HTR-8/SVneo (cell line): ENCODE results near the gene ATP6V0A1.

Experiments used
- DNase-seq: peaks from one replicate; pipeline ENCODE4 v3.0.0; 2011; ENCODE audit warnings: low spot score, mixed read lengths; ENCODE audit not compliant: insufficient read length
- FAIRE-seq: peaks from 2 replicates; lab custom pipeline; 2011; peaks lifted over from hg19 to GRCh38; lab: Jason Lieb, UNC

ATP6V0A1 gene

DNA sequence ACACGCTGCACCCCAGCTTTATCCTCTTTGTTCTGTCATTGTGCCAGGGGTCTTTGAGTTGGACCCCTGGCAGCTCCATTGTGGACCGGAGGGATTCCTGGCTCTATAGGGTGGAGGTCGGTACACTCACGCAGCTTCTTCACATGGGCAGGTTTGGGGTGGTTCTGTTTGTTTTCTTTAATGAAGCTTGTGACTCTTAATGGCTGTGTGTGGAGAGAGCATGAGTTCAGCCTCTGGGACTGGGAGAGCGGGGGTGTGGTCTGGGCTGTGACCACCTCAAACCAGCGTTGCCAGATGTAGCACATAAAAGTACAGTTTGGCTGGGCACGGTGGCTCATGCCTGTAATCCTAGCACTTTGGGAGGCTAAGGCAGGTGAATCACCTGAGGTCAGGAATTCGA, 56.2 kb downstream of the ATP6V0A1 start:
- DNase-seq, result no peak
- FAIRE-seq, result no peak

DNA sequence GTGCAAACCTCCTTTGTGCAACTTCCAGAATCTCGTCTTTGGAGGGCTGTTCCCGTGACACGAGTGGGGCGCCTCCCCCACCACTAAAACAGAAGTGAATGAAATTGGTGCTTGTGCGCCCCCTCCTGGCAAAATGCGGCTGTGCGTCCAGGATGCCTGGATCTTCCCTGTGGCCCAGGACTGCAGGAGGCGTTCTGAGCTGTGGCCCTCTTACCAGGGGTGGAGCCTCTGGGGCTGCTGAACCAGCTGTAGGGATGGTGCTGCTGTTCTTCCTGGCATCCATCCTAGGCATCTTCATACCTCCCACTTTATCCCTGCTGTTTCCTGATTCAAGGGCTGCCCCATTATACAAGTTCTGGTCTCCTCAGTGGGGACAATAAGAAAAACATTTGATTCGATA, 58.8 kb downstream of the ATP6V0A1 start:
- peak; percentile 57 for FAIRE-seq
- DNase-seq, result peak; percentile 97

DNA sequence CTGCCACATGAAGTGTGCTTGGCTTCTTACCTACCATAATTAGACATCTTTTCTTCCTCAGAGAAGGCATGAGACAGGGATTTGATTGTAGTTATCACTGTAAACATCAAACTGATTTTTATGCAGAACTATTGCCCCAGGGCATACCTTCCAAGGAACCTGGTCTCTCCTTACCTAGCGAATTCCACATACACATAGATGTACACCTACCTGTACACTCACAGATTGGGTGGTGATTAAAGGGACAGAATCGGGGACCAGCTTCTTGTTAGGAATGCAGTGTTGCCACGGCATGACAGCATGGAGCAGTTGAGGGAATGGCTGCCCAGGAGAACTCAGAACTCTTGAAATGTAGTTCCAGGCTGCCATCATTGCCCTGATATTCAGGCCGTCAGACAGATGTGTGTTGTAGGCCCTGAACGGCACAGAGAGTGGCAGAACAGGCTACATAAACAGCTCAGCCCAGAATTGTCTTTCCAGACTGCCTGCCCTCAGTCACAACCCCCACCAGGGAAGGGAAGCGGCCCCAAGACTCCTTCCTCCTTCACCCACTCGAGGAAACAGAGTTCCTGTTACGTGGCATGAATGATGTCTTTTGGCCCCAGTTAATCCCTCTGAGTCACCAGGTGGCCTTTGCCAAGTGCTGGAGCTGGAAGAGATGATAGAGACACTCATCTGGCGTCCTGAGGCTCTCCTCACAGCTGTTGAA, 59.5 kb downstream of the ATP6V0A1 start:
- DNase-seq (peak; percentile 88), FAIRE-seq (peak; percentile 79)

DNA sequence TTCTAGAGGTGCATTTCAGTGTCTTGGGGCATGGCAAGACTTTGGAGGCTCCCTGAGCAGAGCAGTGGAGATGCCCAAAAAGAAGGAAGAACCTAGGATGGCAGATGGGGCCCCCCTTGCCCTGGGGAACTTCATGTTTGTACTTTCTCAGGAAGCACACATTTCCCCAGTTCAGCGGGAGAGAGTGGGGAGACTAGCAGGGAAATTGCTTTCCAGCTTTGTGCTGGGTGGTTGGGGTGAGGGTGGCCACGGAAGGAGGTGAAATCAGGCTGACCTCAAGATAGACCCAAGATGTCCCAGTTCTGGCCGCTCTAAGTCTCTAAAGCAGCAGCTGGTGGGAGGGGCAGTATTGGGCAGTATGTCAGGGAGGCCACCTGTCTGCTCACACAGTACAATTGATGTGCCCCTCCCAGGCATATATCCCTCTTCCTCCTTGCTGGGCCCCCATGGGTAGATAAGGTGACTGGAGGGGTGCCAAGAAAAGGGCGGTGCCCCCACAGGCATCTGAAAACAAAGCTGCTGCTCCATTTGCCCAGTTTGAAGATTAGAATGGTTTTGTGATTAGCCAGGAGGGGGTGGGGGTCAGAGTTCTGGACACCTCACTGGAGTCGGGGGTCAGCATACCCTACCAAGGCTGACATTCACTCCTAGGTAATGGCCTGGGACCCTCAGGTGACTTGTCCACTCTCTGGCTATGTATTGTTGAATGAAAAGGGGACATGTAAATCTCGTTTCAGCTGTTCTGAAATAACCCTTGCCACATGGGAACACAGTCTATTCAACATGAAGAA, 60.3 kb downstream of the ATP6V0A1 start:
- FAIRE-seq, result peak; percentile 13

DNA sequence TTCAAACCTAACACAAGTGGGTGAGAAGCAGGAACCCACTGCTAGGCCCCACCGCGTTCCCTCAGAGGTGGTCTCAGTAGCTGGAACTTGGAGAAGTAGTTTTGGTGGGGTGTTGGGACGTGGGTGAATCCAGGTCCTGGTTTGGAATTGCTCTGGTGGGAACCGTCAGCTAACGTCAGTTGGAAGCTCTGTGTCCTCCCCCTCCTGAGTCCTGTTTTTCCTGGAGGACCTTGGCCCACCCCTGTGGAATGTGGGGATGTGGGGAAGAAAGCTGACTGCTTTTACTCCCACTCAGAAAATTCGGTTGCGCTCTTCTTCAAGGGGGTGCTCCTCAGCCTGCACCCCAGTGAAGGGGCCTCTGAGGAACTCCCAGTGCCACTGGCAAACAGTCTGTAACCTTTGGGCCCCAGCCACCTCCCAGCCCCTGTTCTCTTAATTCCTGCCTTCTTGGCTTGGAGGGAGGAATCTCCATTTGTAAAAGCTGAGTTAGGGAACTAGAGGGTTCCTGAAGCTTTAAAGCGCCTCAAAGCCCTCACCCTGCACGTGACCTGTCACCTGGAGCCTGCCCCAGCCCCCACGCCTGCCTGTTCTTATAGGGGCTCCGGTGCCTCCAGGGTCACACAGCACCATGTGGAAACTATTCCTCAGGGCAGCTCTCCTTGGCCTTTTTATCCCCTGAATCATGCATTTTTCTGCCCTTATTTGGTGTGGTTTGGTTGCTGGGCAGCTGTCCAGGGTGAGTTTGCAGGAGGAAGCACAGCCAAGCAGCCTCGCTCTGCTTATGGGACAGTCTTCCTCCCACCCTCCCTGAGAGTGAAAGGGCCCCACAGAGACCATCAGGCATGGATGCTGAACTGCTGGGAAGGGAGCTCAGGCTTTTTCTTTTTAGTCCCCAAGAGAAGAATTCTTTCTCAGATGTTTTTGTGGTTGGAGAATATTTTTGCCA, 61.1 kb downstream of the ATP6V0A1 start:
- DNase-seq, result peak; percentile 95
- peak; percentile 76 for FAIRE-seq

More for the DNA sequence above, 60.3 kb downstream of the ATP6V0A1 start:
- DNase-seq, result peak; percentile 49

DNA sequence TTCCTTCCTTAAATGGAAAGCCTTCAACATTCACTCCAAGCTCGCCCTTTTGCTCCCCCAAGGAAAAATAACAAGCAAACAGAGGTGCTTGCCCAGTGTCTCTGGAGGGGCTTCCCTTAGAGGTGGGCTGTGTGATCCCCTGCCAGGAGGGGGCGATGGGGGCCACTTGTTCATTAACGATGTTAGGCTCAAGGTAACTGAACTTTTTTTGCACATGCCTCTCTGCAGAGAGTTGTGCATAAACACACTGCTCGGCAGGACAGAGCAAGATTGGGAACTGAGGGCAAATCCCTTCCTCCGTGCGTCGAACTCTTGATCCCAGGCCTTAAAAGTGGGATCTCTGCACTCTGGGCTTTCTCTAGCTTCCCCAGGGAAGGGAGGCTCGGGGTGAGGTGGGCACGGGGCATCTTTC, 61.9 kb downstream of the ATP6V0A1 start:
- no peak for FAIRE-seq
- DNase-seq, result no peak

DNA sequence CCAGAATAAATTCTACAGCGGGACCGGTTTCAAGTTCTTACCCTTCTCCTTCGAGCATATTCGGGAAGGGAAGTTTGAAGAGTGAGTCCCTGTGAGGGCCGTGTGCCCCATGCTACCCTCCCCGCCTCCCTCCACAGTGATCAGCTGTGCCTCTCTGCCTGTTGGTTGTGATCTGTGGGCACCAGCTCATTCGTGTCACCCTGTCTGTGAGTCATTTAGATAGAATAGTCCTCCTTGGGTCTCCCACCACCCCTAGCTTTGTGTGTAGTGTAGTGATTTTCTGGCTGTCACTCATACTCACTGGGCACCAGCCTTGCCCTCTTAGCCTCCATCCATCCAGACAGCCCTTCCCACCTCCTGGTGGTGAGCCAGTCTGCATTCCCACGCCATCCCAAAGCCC, 62.4 kb downstream of the ATP6V0A1 start:
- FAIRE-seq, result peak; percentile 58
- DNase-seq, result no peak

DNA sequence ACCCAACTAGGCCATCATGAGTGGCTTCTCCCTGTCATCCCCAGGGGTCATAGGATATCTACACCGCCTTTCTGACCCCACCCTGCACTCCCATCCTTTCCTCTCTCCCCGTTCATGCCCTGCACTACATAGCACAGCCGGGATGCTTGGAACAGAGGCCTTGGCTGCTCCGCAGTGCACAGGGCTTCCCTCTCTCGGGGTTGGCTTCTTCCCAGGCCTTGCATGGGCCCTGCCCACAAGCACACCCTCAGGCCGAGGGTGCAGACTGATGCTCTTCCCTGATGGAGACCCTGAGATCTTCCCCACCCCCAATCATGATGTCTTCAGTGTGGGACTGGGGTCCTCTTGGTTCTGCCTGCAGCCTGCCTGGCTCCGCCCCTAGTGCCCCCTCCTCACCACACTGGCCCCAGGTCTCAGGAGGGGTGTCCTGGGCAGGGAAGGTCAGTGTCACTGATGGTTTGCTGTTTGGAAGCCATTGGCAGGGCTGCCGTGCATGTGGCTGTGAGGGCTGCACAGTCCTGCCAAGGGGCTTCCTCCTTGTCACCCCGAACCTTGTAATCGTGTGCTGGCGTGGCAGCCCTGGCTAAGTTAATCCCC, 63.1 kb downstream of the ATP6V0A1 start:
- FAIRE-seq, result no peak
- DNase-seq, result no peak

DNA sequence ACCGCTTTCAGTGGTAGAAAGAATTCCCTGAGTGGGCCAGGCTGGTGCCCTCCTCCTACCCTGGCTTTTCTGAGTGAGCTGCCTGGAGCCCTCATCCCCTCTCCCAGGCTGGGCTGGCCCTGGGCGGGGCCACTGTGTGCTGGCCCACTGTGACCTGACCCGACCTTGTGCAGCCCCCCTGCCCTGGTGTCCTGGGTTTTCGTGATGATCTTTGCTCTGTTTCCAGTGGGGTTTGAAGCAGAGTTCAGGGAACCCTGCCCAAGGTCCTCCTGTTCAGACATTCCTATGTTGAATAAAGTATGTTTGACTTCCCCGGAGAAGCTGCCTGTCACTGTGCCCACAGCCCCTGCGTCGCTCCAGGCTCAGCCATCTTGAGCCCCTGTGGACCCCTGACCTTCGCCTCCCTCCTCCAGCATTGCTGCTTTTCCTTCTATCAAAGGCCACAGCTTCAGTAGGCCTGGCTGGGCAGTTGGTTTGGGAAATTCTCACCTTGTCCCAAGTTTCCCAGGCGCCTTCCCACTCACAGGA, 63.6 kb downstream of the ATP6V0A1 start:
- no peak for FAIRE-seq

DNA sequence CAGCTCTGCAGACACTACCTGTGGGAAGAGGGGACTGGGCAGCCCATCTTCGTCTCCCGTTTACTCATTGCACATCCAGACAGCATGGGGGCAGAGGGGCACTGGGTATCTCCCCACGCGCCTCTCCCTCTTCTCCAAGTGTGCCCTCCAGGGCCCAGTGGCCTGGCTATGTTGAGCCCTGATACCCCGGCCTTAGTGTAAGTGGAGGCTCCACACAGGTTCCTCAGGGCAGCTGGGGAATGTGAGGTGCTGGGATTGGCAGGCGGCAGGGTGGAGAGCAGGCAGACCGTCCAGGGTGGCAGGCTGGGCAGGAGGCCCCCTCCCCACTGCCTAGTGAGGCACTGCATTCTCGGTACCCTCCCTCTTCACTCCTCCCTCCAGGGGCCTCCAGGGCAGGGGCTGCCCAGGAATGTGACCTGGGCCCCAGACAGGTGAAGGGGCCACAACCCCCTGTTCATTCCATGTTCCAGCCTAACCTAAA, 64.2 kb downstream of the ATP6V0A1 start:
- DNase-seq (no peak), FAIRE-seq (no peak)

More for the DNA sequence above, 63.6 kb downstream of the ATP6V0A1 start:
- no peak for DNase-seq

DNA sequence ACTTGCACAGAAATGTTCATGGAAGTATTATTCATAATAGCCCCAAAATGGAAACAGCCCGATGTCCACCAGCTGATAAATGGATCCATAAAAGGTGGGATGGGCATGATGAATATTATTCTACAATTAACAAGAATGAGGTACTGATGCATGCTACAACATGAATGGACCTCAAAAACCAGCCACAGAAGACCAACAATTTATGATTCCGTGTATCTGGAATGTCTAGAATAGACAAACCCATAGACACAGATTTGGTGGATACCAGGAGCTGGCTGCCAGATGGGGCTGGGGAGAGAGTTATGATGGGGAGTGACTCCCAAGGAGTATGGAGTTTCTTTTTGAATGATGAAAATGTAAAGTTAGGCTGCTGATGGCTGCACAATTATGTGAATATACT, 66.5 kb downstream of the ATP6V0A1 start:
- FAIRE-seq (no peak), DNase-seq (no peak)

DNA sequence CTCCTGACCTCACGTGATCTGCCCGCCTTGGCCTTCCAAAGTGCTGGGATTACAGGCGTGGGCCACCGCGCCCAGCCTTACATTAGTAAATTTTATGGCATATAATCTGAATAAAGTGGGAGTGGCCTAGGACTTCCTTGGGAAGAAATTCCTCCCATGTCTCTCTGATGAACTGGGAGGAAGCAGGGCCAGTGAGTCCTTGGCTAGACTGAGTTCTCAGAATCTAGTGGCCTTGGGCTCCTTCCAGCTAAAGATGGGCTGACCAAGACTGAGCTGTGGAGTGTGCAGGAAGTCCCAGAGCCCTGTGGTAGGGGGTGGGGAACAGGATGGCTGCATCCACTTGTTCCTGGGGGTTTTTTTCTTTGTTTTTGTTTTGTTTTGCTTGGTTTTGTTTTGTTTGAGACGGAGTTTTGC, 67.4 kb downstream of the ATP6V0A1 start:
- FAIRE-seq, result no peak
- no peak for DNase-seq

DNA sequence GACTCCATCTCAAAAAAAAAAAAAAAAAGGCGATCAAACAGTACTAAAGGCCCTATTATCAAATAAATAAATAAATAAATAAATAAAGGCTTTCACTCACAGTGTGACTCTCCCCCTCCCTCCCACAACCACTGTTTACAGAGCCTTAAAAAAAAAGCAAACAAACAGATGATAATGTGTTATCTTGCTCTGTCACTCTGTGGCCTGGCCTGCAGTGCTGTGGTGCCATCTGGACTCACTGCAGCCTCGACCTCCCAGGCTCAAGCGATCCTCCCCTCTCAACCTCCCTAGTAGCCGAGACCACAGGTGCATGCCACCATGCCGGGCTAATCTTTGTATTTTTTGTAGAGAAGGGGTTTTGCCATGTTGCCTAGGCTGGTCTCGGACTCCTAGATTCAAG, 69.3 kb downstream of the ATP6V0A1 start:
- no peak for DNase-seq
- FAIRE-seq, result no peak

DNA sequence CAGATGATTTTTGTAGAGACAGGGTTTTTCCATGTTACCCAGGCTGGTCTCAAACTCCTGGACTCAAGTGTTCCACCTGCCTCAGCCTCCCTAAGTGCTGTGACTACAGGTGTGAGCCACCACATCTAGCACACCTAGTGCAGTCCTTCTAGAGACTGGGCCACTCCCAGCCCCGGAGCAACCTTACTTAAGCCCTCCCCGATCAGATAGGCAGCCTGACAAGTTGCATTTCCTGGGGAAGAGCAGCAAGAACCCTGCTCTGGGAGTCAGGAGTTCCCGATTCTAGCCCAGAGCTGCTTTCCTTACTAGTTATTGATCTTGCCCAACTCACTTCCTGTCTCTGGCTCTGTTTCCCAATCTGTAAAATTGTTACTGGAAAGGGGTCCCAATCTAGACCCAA, 70.4 kb downstream of the ATP6V0A1 start:
- DNase-seq (no peak), FAIRE-seq (no peak)

DNA sequence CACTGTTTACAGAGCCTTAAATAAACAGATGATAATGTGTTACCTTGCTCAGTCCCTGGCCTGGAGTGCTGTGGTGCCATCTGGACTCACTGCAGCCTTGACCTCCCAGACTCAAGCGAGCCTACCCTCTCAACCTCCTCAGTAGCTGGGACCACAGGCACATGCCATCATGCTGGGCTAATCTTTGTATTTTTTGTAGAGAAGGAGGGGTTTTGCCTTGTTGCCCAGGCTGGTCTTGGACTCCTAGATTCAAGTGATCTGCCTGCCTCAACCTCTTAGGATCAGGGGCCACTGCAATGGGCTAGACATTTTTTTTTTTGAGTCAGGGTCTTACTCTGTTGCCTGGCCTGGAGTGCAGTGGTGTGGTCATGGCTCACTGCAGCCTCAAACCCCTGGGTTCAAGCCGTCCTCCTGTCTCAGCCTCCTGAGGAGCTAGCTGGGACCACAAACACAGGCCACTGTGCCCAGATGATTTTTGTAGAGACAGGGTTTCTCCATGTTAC, 72.3 kb downstream of the ATP6V0A1 start:
- FAIRE-seq (no peak), DNase-seq (no peak)

DNA sequence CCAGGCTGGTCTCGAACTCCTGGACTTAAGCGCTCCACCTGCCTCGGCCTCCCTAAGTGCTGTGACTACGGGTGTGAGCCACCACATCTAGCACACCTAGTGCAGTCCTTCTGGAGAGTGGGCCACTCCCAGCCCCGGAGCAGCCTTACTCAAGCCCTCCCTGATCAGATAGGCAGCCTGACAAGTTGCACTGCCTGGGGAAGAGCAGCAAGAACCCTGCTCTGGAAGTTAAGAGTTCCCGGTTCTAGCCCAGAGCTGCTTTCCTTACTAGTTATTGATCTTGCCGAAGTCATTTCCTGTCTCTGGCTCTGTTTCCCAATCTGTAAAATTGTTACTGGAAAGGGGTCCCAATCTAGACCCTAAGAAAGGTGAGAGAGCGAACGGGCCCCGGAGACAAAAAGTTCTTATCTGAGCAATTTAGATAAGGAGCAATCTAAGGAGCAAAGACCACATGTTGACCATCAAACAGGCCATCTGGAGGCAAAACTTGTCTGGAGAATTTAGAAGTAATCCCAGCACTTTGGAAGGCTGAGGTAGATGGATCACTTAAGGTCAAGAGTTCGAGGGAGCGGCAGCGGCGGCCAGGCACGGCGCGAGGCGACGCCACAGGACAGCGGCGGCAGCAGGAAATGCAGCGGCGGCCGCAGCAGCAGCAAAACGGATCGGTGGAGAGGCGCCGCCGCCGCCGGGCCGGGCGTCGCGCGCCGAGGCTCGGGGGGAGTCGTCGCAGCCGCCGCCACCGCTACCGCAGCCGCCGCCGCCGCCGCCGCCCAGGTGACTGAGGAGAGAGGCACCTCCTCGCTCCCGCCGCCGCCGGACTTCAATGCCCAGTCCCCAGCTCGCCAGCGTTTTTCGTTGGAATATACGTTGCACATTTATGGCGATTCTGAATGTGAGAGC, 73.0 kb downstream of the ATP6V0A1 start:
- DNase-seq, result no peak
- no peak for FAIRE-seq

DNA sequence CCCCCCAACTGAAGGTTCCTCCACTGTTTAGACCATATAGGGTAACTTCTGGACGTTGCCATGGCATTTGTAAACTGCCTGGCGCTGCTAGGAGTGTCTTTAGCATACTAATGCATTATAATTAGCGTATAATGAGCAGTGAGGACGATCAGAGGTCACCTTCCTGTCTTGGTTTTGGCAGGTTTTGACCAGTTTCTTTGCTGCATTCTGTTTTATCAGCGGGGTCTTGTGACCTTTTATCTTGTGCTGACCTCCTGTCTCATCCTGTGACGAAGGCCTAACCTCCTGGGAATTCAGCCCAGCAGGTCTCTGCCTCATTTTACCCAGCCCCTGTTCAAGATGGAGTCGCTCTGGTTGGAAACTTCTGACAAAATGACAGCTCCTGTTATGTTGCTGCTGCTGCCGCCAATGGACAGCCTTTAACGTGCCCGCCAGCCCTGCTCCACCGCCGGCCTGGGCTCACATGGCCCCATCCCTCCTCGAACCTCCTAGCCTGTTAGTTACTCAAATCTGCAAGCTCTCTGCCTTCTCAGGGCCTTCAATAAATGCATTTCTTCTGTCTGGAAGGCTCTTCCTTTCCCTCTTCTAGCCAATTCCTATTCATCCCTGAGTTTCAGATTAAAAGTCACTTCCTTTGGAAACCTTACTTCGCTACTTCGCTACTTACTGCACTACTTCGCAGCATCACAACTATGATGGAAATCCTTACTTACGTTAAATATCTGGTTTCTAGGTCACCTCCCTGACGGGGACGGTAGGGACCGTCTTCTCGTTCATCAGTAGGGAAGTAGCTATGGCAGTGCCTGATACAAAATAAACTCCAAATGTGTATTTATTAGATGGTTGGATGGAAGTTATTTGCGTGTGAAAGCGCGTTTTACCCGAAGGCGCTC, 76.7 kb downstream of the ATP6V0A1 start:
- no peak for FAIRE-seq
- DNase-seq, result no peak

DNA sequence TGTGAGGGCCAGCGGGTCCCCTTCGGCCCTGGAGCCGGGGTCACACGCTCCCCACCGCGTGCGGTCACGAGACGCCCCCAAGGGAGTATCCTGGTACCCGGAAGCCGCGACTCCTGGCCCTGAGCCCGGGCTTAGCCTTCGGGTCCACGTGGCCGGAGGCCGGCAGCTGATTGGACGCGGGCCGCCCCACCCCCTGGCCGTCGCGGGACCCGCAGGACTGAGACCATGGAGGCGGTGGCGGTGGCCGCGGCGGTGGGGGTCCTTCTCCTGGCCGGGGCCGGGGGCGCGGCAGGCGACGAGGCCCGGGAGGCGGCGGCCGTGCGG, 77.3 kb downstream of the ATP6V0A1 start, which contains the start of gene NAGLU:
Gene NAGLU (plus strand): TSS at position 194 of the 324 bp plus-strand sequence. CDS start 32 bp downstream, at position 226.
- peak; percentile 72 for FAIRE-seq

More for the DNA sequence above, 77.3 kb downstream of the ATP6V0A1 start, which contains the start of gene NAGLU:
- peak; percentile 99 for DNase-seq
